ENCODE data around the gene FBXL13.

DNA sequence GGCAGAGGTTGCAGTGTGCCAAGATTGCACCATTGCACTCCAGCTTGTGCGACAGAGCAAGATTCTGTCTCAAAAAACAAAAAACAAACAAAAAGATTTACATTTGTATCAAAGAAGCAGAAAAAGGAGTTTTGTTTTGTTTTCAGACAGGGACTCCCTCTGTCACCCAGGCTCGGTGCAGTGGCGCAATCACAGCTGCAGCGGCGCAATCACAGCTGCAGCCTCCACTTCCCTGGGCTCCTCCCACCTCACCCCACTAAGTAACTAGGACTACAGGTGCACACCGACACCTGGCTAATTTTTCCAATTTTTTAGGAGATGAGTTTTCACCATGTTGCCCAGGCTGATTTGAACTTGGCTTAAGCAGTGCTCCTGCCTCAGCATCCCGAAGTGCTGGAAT is 2.2 kb upstream of the FBXL13 start:
- TF ChIP-seq CTCF (IDR thresholded peaks at IDR 0.05) = no peak
- TF ChIP-seq POLR2AphosphoS5 (IDR thresholded peaks at IDR 0.05; ENCODE audit: low read depth, low read length) = no peak
- TF ChIP-seq, protein P1, sequence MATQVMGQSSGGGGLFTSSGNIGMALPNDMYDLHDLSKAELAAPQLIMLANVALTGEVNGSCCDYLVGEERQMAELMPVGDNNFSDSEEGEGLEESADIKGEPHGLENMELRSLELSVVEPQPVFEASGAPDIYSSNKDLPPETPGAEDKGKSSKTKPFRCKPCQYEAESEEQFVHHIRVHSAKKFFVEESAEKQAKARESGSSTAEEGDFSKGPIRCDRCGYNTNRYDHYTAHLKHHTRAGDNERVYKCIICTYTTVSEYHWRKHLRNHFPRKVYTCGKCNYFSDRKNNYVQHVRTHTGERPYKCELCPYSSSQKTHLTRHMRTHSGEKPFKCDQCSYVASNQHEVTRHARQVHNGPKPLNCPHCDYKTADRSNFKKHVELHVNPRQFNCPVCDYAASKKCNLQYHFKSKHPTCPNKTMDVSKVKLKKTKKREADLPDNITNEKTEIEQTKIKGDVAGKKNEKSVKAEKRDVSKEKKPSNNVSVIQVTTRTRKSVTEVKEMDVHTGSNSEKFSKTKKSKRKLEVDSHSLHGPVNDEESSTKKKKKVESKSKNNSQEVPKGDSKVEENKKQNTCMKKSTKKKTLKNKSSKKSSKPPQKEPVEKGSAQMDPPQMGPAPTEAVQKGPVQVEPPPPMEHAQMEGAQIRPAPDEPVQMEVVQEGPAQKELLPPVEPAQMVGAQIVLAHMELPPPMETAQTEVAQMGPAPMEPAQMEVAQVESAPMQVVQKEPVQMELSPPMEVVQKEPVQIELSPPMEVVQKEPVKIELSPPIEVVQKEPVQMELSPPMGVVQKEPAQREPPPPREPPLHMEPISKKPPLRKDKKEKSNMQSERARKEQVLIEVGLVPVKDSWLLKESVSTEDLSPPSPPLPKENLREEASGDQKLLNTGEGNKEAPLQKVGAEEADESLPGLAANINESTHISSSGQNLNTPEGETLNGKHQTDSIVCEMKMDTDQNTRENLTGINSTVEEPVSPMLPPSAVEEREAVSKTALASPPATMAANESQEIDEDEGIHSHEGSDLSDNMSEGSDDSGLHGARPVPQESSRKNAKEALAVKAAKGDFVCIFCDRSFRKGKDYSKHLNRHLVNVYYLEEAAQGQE (IDR thresholded peaks at IDR 0.05; ENCODE audit: insufficient read depth in 1 of 2, low read depth in 2 of 2, low read length in 1 of 2) = no peak
